Lower leg skin (tissue), 4 donors: ENCODE measurements around the gene ARHGAP22. TPM values are rescaled to one million over a fixed set of nuclear protein-coding genes. Genes with fewer than 3 reads are reported as not detected.

ENCODE experiments used
- DNase-seq, 2 donors: peaks; one replicate each; pipeline ENCODE4 v3.0.0-alpha.2; 2019; ENCODE audit warnings: low spot score in 2 of 2
- H3K4me3 ChIP-seq: fragments of 200-600 bp; sonication (generic); 2 replicates; pipeline ENCODE4 v1.5.1; 2017; ENCODE audit warnings: mild to moderate bottlenecking, low read depth; ENCODE audit not compliant: poor library complexity, severe bottlenecking
- CTCF ChIP-seq, 3 donors: fragments of 450-650 bp; IDR thresholded peaks; one replicate each; pipeline ENCODE4 v1.5.1; 2016; ENCODE audit warnings: antibody characterized with exemption in 3 of 3, mild to moderate bottlenecking in 3 of 3, moderate library complexity in 2 of 3
- POLR2A ChIP-seq, 2 donors: fragments of 450-650 bp; IDR thresholded peaks; one replicate each; pipeline ENCODE4 v1.6.1; 2016 to 2017; ENCODE audit warnings: antibody characterized with exemption in 2 of 2, mild to moderate bottlenecking in 1 of 2, moderate library complexity in 1 of 2
- WGBS, 2 donors: methylation state at CpG; one replicate each; pipeline ENCODE4 v1.1.5; 2018; 5-methylcytosine and 5-hydroxymethylcytosine counted together
- intact Hi-C: fragments of 100-400 bp; cut with DNase I; formaldehyde crosslinking; loops from one replicate; pipeline ENCODE4 v1.15.0; 2023; ENCODE audit warnings: low total_unique reads
- total RNA-seq, 4 donors: library from RNA; depleted of rRNA; stranded (reverse); fragments of >200 nt; gene quantifications; one replicate each; pipeline ENCODE4 v1.1.0, GENCODE V29; 2016

ARHGAP22 gene
- total RNA-seq, 4 donors from 2014 or later: 0.46 to 3.0 (median 1.4) TPM

GRCh38 chr10:48550977-48551376 lies 53.9 kb downstream of the ARHGAP22 start:
- TF ChIP-seq CTCF (IDR thresholded peaks at IDR 0.05) (no peak), POLR2A (IDR thresholded peaks at IDR 0.05) (no peak)
- 54 to 66% methylated on average over 3 of the region's 3 CpGs for whole genome bisulfite sequencing, 2 donors
- intact Hi-C loops: no loop called here
- H3K4me3 ChIP-seq: no peak overlapping the region
- DNase-seq: peak in 1 of 2 donors; percentile 65

DNA sequence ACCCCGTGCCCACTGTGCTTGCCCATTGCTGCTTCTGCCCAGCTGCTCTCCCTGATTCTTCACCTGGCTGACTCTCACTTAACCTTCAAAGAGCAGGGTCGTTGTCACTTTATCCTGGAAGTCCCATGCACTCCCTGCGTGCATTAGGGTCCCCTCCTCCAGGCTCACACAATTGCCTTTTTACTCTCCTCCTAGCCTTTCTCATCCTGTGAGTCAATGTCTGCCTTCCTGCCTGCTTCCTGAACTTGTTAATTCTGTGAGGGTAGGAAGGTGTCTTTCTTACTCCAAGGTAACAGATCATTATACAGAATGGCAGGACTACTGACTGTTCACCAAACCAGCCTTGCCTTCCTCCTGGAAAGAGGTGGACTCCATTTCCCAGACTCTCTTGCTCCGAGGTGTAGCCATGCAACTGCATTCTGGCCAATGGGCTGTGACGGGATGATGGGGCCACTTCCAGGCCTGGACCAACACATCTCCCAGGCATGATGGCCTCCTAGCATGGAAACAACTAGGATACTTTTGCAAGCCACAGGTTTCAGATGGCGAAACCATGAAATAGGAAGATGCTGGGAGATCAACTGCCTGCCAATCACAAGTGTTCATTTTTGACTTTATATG lies 54.7 kb downstream of the ARHGAP22 start:
- H3K4me3 ChIP-seq: no peak overlapping the region
- intact Hi-C loops: no loop called here
- no peak for TF ChIP-seq CTCF (IDR thresholded peaks at IDR 0.05)
- no peak for TF ChIP-seq POLR2A (IDR thresholded peaks at IDR 0.05)
- 86 to 92% methylated on average over 6 of the region's 6 CpGs for WGBS, 2 donors
- DNase-seq: peak in 1 of 2 donors; percentile 37

GRCh38 chr10:48549236-48549635 lies 55.6 kb downstream of the ARHGAP22 start:
- no peak overlapping the region for H3K4me3 ChIP-seq
- TF ChIP-seq CTCF (IDR thresholded peaks at IDR 0.05): no peak
- no peak for TF ChIP-seq POLR2A (IDR thresholded peaks at IDR 0.05)
- intact Hi-C loops: no loop called here
- DNase-seq: peak in 1 of 2 donors; percentile 69
- WGBS, 2 donors: 83 to 89% methylated on average over 3 of the region's 3 CpGs

DNA sequence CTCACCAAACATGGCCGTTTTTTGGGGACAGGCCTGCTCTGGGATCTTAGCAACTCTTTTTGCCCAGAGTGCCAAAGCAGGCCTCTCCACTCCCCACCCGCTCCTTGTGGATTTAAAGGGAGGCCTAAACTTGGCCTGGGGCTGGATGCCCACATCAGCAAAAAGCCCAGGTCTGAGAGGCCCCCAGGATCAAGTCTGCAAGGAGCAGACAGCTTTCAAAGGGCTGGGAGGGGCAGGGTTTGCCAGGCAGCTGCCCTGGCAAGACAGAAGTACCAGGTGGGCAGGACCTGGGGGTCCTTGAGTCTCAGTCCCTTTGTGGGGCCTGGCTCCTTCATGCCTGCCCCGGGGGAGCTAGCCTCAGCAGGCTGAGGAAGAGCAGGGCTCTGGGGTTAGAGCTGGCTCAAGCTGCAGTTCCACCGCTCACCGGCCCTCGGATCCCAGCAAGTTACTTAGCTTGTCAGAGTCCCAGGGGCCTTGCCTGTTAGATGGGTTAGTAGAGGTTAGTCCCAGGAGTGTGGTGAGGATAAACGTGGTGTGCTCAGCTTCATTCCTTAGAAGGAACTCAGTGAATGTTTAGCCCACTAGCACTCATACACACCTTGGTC lies 56.2 kb downstream of the ARHGAP22 start:
- WGBS, 2 donors: 74 to 88% methylated on average over 6 to 7 of the region's 7 CpGs
- intact Hi-C loops: no loop called here
- no peak overlapping the region for H3K4me3 ChIP-seq
- TF ChIP-seq CTCF (IDR thresholded peaks at IDR 0.05) (no peak), POLR2A (IDR thresholded peaks at IDR 0.05) (no peak)
- peak in 1 of 2 donors; percentile 70 for DNase-seq

DNA sequence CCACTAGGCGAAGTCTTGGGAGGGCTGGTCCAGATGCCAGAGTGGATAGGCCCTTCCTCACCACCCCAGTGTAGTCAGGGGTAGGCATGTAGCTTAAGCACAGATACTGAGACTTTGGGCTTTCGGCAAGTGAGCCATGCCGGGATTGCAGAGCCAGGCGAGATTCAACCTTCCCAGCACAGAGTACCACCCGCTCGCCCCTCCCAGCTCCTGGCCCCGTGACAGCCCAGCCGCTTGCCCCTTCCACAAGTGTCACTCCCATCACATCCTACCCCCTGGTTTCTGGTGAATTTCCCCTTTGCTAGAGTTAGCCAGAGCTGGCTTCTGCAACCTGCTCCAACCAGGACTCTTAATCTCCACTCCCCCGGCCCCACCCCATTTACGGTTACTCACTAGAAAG lies 56.9 kb downstream of the ARHGAP22 start:
- no peak for TF ChIP-seq POLR2A (IDR thresholded peaks at IDR 0.05)
- TF ChIP-seq CTCF (IDR thresholded peaks at IDR 0.05): no peak
- DNase-seq: peak in 1 of 2 donors; percentile 67
- WGBS, 2 donors: 90 to 93% methylated on average over 10 of the region's 10 CpGs
- no peak overlapping the region for H3K4me3 ChIP-seq
- intact Hi-C loops: no loop called here
